ENCODE measurements around the gene MORF4L2. TPM values are rescaled to one million over a fixed set of nuclear protein-coding genes. Genes with fewer than 3 reads are reported as not detected.
A peak's percentile ranks its signal among the peaks of the same experiment; 100 is the strongest.

MORF4L2 gene
- total and polyA plus RNA-seq, 9 of the 15 experiments (the other 6 are each of a cell fraction or from before 2014, with no cell fraction given), result 324 to 781 (median 420) TPM

DNA sequence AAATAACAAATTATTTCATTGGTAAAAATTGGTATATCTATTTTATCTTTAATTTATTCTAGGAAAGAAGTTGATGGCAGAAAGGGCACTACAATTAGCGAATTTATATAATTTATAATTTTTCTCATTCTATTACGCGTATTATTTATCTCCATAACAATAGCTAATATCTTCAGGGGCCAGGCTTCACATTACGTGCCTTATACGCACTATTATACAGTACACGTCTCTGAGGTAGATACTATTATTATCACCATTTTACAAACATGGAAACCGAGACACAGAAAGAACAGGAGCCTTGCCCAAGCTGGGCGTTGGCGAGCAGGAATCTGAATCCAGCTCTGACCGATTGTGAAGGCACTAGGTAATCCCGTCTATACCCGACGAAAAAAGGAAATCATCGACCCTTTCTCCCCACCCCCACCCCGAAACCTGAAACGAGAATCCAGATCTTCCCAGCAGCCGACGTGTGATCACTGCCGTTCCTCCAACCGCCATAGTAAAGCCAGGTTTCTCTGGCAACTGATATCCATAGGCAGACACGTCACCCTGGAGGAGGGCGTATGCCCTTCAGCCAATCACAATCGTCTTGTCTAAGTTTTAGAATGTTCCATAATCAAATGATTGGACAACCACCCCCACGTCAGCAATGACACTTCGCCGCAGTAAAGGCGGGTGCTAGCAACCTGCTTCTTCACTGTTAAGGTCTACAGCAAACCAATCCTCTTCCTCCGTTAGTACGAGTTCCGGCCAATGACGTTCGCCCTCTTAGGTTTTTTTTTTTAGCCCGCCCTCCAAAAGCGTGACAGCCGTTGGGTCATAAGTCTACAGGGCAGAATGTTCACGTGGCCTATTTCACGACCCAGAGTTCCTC, at the start of gene MORF4L2 (continued):
- peak; percentile 51 to 94 (median 79) for TF ChIP-seq YY1 (IDR thresholded peaks at IDR 0.05; ENCODE audit: borderline replicate concordance in 1 of 3, control insufficient read depth in 1 of 3, extremely low read depth in 1 of 3, insufficient read depth in 3 of 3, insufficient read length in 1 of 3, insufficient replicate concordance in 2 of 3, low read depth in 1 of 3, low read length in 2 of 3)
- no peak for TF ChIP-seq SPI1 (IDR thresholded peaks at IDR 0.05; ENCODE audit: borderline replicate concordance, low read depth, low read length)
- no peak for TF ChIP-seq ZBTB7A (IDR thresholded peaks at IDR 0.05; ENCODE audit: borderline replicate concordance, control insufficient read depth, low read depth, low read length)
- TF ChIP-seq ATF1 (CRISPR knock-in tag; IDR thresholded peaks at IDR 0.05), result peak; percentile 72
- TF ChIP-seq ATF1 (tag; IDR thresholded peaks at IDR 0.05), result peak; percentile 99
- no peak for TF ChIP-seq HNRNPH1 (optimal IDR thresholded peaks at IDR 0.05; ENCODE audit: low read depth, low read length)
- peak; percentile 93 for TF ChIP-seq POLR2AphosphoS5 (IDR thresholded peaks at IDR 0.05; ENCODE audit: control insufficient read depth, insufficient read depth, low read depth, low read length)
- no peak for TF ChIP-seq ETS2 (tag; IDR thresholded peaks at IDR 0.05; ENCODE audit: borderline replicate concordance, poor library complexity, severe bottlenecking)
- TF ChIP-seq ZBTB17 (CRISPR knock-in tag; IDR thresholded peaks at IDR 0.05), result no peak
- TF ChIP-seq ZNF778 (CRISPR knock-in tag; IDR thresholded peaks at IDR 0.05), result no peak
- peak; percentile 83 for TF ChIP-seq MYBL2 (IDR thresholded peaks at IDR 0.05; ENCODE audit: low read depth)
- TF ChIP-seq MYBL2 (CRISPR knock-in tag; IDR thresholded peaks at IDR 0.05; ENCODE audit: borderline replicate concordance), result no peak
- peak; percentile 32; the same call in 1 of the 2 replicates for TF ChIP-seq CXXC5 (CRISPR knock-in tag; IDR thresholded peaks at IDR 0.05)
- peak; percentile 87 for TF ChIP-seq MBD2 (IDR thresholded peaks at IDR 0.05; ENCODE audit: borderline replicate concordance, low read depth)
- no peak for TF ChIP-seq HEY1 (CRISPR knock-in tag; IDR thresholded peaks at IDR 0.05; ENCODE audit: borderline replicate concordance)
- TF ChIP-seq LCOR (CRISPR knock-in tag; IDR thresholded peaks at IDR 0.05), result peak; percentile 39; the same call in 1 of the 2 replicates
- TF ChIP-seq MTF1 (CRISPR knock-in tag; IDR thresholded peaks at IDR 0.05; ENCODE audit: borderline replicate concordance), result no peak
- TF ChIP-seq KLF10 (CRISPR knock-in tag; IDR thresholded peaks at IDR 0.05), result no peak
- TF ChIP-seq TRIM25 (IDR thresholded peaks at IDR 0.05; ENCODE audit: borderline replicate concordance), result no peak
- TF ChIP-seq ADNP (tag; IDR thresholded peaks at IDR 0.05), result no peak
- no peak for TF ChIP-seq TCF3 (CRISPR knock-in tag; IDR thresholded peaks at IDR 0.05)
- no peak for TF ChIP-seq MAFG (tag; conservative IDR thresholded peaks at IDR 0.05)
- TF ChIP-seq ZNF445 (CRISPR knock-in tag; IDR thresholded peaks at IDR 0.05; ENCODE audit: low read depth), result no peak
- no peak for TF ChIP-seq MTA2 (IDR thresholded peaks at IDR 0.05; ENCODE audit: low read depth)
- TF ChIP-seq CBFA2T2 (conservative IDR thresholded peaks at IDR 0.05), result 0 out of 2 replicates have a peak, but pooled peaks have one; percentile 2

Data from K562 (cell line).